Measurements from ENCODE around the gene CDKN3.

The CDKN3 gene

GRCh38 chr14:54383835-54384234 lies 13.0 kb upstream of the CDKN3 start:
- Histone ChIP-seq H3K9me3 (ENCODE audit: control insufficient read depth, insufficient read depth, low read length) (no peaks in the 10 kb centered on the region), H3K27me3 (ENCODE audit: control insufficient read depth, low read length) (peaks cover 12% of the 10 kb centered on the region; the same call in 1 of the 2 replicates), H3K9me2 (replicated peaks; ENCODE audit: control insufficient read depth, low read length) (no peaks in the 10 kb centered on the region), H3K4me1 (ENCODE audit: control insufficient read depth, low read length) (peaks cover 10% of the 10 kb centered on the region), H3K36me3 (ENCODE audit: control insufficient read depth, low read length) (no peaks in the 10 kb centered on the region), H3K27ac (ENCODE audit: low read depth, low read length) (no peak overlapping the region), H3K4me2 (ENCODE audit: low read length) (no peak overlapping the region), H3K79me2 (ENCODE audit: control insufficient read depth, low read length) (no peaks in the 10 kb centered on the region), H3K4me3 (ENCODE audit: low read length) (no peak overlapping the region), H4K20me1 (ENCODE audit: control insufficient read depth, insufficient read depth, low read depth, low read length) (no peaks in the 10 kb centered on the region), H3F3A (ENCODE audit: control insufficient read depth, insufficient read depth) (no peaks in the 10 kb centered on the region)
- TF ChIP-seq EZH2phosphoT487 (IDR thresholded peaks at IDR 0.05; ENCODE audit: borderline replicate concordance, low read length) = no peak
- TF ChIP-seq CTCF (IDR thresholded peaks at IDR 0.05; ENCODE audit: low read depth, low read length, poor library complexity, severe bottlenecking) = no peak

- Histone ChIP-seq H3K4me3 (ENCODE audit: low read length) (no peak overlapping the region), H3K27me3 (ENCODE audit: control insufficient read depth, low read length) (peaks cover 16% of the 10 kb centered on the region; the same call in 1 of the 2 replicates), H3K4me2 (ENCODE audit: low read length) (no peak overlapping the region), H3K36me3 (ENCODE audit: control insufficient read depth, low read length) (no peaks in the 10 kb centered on the region), H3F3A (ENCODE audit: control insufficient read depth, insufficient read depth) (no peaks in the 10 kb centered on the region), H4K20me1 (ENCODE audit: control insufficient read depth, insufficient read depth, low read depth, low read length) (no peaks in the 10 kb centered on the region), H3K9me3 (ENCODE audit: control insufficient read depth, insufficient read depth, low read length) (no peaks in the 10 kb centered on the region), H3K4me1 (ENCODE audit: control insufficient read depth, low read length) (peaks cover 1% of the 10 kb centered on the region; the same call in 1 of the 2 replicates), H3K27ac (ENCODE audit: low read depth, low read length) (no peak overlapping the region), H3K9me2 (replicated peaks; ENCODE audit: control insufficient read depth, low read length) (no peaks in the 10 kb centered on the region), H3K79me2 (ENCODE audit: control insufficient read depth, low read length) (no peaks in the 10 kb centered on the region)
- no peak for TF ChIP-seq CTCF (IDR thresholded peaks at IDR 0.05; ENCODE audit: low read depth, low read length, poor library complexity, severe bottlenecking)
- TF ChIP-seq EZH2phosphoT487 (IDR thresholded peaks at IDR 0.05; ENCODE audit: borderline replicate concordance, low read length) = no peak
These were observed 11.3 kb upstream of the CDKN3 start for GRCh38 chr14:54385556-54385955.

- H3F3A ChIP-seq (ENCODE audit: control insufficient read depth, insufficient read depth) = no peaks in the 10 kb centered on the region
- no peaks in the 10 kb centered on the region for H4K20me1 ChIP-seq (ENCODE audit: control insufficient read depth, insufficient read depth, low read depth, low read length)
- H3K27me3 ChIP-seq (ENCODE audit: control insufficient read depth, low read length) = peaks cover 16% of the 10 kb centered on the region; the same call in 1 of the 2 replicates
- H3K9me2 ChIP-seq (replicated peaks; ENCODE audit: control insufficient read depth, low read length) = no peaks in the 10 kb centered on the region
- no peaks in the 10 kb centered on the region for H3K4me1 ChIP-seq (ENCODE audit: control insufficient read depth, low read length)
- no peaks in the 10 kb centered on the region for H3K36me3 ChIP-seq (ENCODE audit: control insufficient read depth, low read length)
- no peak overlapping the region for H3K27ac ChIP-seq (ENCODE audit: low read depth, low read length)
- H3K79me2 ChIP-seq (ENCODE audit: control insufficient read depth, low read length) = no peaks in the 10 kb centered on the region
- TF ChIP-seq EZH2phosphoT487 (IDR thresholded peaks at IDR 0.05; ENCODE audit: borderline replicate concordance, low read length) (no peak), CTCF (IDR thresholded peaks at IDR 0.05; ENCODE audit: low read depth, low read length, poor library complexity, severe bottlenecking) (no peak)
- H3K9me3 ChIP-seq (ENCODE audit: control insufficient read depth, insufficient read depth, low read length) = no peaks in the 10 kb centered on the region
- H3K4me2 ChIP-seq (ENCODE audit: low read length) = no peak overlapping the region
- no peak overlapping the region for H3K4me3 ChIP-seq (ENCODE audit: low read length)
These were observed 9.5 kb upstream of the CDKN3 start for GRCh38 chr14:54387328-54387727.

Data from DOHH2 (cell line).